Measurements from ENCODE around the gene VAPB.

VAPB gene

GRCh38 chr20:58466095-58466708 is 77.2 kb downstream of the VAPB start:
- no peak for DNase-seq

DNA sequence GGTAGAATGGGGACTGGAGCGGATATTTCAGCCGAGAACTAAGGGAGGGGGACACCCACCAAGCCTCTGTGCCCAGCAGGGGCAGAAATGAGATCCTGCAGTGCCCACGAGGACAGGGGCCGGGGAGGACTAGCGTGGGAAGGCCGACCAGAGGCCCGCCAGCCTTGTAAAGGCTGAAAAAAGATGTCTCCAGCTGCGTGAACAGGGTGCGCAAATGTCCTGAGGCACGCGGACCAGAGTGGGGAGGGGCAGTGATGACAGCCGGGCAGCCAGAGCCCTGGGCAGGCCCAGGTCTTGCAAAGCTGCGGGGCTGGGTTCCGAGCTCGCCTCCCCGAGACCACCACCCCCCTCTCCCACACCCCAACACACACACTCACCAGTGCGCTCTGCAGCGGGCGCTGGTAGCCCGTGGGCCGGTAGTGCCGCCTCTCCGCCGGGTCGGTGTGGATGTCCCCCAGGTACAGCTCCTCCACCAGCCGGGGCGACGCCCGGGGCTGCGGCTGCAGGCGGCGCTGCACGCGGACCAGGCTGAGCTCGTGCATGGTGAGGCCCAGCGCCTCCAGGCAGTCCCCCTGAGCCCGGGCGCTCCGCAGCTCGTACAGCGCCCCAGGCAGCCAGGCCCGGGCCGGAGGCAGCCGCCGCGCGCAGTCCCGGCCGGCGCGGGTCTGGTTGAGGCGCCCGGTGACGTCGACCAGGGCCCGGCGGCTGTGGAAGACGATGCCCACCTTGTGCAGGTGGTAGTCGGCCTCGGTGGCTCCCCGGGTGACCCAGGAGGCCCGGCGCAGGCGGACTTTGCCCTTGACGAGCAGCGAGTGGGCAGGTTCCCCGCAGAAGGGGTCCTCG is 77.9 kb downstream of the VAPB start:
- no peak for DNase-seq

DNA sequence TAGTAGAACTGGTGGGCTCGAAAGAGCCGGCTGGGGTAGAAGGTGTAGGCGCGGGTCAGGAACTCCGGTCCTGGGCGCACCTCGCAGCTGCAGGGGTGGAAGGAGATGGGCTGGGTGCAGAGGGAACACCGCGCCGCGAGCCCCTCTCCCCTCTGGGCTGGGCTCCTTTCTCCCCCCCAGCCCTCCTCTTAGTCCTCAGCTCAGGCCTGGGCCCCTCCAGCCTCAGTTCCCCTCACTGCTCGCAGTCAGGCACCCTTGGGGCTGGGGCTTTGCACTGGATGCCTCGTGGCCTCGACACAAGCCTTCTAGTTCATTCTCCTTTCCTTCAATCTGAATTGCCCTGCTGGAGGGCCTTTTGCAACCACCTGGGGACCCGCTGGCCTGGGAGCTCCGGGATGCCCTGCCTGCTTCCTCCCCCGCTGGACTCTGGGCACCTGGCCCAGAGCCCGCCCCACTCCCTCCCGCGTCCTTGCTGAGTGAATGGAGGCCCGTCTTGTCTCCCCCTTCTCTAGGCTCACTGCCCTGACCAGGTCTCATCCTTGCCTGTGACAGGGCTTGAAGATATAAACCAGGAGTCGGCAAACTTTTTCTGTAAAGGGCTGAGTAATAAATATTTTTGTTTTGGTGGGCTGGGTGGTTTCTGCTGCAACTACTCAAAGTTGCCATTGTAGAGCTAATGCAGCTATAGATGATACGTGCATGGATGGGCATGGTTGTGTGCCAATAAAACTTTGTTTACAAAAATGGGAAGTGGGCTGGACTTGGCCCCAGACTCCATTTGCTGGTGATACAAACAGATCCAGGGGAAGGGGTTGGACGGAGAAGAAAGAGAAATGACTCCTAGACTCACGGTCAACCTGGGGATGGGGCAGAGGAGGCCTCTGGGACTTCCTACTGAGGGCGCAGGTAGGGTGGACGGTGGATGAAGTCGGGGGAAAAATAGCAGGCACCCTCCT is 78.8 kb downstream of the VAPB start:
- no peak for DNase-seq

DNA sequence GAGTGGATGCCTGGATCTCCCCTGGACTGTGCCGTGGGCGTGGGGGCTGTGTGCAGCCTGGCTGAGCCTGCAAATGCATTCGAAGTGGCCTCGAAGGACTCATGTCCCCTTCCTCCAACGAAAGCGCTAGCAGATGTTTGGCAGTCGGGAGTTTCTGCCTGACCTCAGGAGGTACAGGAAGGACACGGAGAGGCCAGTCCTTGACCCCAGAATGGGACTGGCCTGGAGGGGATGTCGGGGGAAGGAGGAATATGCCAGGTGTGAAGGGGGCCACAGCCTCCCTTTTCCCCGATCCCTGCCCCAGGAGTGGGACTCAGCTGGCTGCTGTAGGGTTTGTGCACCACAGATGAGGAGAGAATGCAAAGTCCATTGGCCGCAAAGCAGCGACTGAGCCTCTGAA is 80.6 kb downstream of the VAPB start:
- DNase-seq, result no peak

- no peak for DNase-seq
Observed at GRCh38 chr20:58470336-58471192, 81.5 kb downstream of the VAPB start.

- no peak for DNase-seq
Observed at GRCh38 chr20:58471193-58472164, 82.5 kb downstream of the VAPB start.

DNA sequence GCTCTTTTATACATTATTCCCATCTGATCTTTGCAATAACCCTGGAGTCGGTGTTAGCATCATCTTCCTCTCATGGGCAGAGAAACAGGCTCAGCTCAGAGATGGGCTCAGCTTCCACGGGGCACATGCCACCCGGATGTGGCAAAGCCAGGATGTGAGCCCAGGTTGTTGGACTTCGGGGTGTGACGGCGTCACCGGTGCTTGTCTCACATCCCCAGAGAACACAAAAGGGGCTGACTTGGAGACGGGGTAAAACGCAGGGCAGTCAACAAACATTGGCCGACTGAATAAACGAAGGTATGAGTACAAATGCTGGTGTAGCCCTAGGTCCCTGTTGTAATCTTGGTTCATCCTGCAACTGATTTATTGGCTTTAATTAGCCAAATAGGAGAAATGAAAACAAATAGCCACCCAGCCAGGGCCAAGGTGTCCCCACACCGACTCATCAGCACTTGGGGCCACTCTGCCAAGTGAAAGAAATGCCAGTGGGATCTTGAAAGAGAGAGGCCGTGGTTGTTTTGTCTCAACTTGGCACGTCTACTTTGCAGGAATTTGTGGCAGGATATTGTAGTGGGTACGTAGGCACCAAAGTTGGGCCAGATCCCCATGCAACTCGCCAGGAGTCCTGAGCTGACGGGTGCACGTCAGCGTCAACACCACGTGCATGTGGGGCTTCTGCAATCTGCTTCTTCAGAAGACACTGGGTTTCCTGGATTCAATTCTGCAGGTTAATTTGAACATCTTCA is 83.4 kb downstream of the VAPB start:
- no peak for DNase-seq

DNA sequence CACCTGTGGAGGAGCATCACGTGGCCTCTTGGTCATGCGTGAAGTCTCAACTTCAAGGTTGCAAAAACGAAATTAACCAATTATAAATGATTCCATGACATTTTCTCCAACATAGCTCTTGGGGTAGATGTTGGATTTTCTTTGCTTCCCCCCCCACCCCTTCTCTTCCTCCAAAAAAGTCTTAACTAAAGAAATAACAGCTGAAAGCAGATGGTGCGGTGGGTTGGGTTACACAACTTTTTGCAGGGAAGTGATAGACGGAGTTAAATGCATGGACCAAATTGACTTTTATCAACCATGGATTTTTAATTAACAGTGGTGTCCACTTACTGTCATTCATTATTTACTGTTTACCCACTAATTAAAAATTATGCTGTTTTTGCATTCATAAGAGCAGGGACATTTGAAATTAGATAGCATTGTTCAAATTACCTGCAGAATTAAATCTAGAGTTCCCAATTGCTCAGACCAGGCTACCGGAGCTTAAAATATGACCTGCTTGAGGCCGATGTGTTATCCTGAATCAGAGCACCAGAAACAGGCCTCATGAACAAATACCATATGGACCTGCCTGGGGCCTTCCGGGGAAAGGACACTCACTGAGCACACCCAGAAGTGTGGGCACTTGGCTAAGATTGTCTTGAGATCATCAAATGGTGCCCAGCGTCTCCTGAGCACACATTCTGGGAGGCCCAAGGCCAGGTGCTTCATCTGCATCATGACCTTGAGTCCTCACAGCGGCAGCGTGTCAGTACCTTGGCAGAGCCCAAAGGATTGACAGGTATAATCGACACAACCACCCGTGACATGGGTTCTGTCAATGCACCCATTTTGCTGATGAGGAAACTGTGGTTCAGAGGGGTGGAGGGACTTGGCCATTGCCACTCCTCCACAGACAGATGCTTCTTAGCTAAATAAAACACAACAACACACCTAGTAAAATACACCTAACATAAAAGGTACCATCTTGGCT is 84.7 kb downstream of the VAPB start:
- DNase-seq, result no peak

DNA sequence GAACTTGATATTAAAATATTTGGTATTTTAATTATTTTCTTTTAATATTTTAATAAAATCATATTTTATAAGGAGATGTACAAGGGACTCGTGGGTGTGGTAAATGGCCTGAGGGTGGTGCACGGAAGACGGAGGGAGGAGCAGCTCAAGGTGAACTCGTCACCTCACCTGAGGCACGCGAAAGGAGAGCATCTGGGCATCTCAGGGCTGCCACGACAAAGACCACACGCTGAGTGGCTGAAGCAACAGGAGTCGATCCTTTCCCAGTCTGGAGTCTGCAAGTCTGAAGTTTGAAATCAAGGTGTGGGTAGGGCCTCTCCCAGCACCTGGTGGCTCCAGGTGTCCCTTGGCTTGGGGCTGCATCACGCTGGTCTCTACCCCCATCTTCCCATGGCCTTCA is 86.4 kb downstream of the VAPB start:
- no peak for DNase-seq

DNA sequence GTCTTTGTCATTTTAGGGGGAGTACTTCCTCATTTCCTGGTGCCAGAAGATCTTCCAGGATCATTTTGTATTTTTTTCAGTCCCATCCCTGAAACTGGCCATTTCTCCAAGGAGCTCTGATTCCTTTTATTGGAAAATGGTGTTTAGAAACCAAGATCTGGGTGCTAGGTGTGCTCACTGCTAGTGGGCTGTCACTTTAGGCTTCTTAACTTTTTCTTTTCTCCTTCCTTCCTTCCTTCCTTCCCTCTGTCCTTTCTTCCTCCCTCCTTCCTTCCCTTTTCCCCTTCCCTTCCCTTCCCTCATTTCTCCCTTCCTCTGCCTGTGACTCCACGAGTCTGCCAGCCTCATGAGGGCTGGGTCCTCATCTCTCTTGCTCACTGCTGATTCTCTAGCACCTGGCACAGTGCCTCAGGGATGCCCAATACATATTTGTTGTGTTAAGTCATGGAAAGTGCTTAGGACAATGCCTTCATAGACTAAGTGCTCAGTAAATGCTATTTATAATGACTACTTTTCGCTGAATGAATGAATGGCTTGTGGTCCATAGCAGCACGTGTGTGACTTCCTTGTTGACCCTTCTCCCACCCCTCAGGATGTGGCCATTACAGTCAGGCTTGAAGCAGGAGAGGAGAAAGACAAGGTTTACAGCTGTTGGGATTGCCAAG is 89.2 kb downstream of the VAPB start:
- no peak for DNase-seq

DNA sequence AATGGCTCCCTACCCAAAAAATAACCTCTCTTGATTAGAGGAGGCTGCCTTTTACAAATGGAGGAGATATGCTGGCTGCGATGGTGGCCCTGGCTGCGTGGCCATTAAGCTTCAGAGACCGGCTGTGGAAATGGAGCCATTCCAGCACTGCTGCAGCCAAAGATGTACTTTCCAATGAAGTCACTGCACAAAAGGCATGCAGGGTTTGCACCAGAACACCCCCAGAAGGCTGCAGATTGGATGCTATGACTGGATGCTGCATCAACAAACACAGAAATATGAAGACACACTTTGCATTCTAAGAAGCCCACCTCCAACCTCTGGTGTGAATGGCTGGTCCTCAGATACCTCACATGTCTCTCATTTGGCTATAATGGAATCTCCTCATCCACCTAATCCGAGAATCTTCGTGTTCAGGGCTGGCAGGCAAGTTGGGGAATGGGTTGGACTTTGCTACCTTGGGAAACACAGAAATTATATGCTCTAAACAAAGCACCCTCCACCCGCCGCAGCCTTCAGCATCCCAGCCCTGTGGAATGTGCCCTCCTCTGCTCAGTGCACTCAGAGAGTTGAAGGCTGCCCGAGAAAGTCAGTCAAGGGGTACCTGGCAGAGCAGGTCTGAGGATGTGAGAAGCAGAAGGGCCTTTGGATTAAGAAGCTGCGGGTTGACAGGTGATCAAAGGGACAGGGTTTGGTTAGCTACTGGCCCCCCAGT is 90.9 kb downstream of the VAPB start:
- no peak for DNase-seq

DNA sequence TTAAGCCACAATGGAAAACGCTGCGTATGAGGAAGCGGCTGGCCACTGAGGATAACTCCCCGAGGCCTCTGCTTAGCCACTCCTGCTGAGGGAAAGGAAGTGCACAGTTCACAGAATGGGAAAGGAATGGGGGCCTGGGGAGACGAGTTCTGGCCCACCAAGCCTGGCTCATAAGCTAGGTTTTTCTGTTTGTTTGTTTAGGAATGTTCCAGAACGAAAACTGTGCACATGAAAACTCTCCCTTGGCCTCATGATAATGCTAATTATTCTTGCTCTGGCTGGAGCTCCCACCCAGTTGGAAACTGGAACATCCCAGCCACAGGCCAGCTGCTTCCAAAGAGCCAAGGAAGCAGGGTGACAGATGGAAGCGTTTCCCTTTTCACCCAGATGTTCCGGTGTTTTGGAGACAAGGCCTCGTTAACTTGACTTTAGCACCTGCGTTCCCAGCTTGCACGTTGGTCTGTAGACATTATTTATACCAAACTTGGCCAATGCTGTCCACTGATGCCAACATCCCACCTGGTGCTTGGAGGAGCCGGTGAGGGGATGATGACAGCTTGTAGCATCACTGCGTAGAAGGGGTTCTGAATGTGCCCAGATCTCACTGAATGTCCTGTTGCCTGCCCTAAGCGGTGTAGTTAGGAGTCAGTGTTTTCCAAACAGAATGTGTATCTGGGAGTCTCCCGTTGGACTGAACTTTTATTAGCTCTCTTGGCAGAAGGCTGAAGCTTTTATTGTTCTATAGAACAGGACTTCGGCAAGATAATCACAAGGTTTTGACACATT is 91.7 kb downstream of the VAPB start:
- DNase-seq, result no peak

DNA sequence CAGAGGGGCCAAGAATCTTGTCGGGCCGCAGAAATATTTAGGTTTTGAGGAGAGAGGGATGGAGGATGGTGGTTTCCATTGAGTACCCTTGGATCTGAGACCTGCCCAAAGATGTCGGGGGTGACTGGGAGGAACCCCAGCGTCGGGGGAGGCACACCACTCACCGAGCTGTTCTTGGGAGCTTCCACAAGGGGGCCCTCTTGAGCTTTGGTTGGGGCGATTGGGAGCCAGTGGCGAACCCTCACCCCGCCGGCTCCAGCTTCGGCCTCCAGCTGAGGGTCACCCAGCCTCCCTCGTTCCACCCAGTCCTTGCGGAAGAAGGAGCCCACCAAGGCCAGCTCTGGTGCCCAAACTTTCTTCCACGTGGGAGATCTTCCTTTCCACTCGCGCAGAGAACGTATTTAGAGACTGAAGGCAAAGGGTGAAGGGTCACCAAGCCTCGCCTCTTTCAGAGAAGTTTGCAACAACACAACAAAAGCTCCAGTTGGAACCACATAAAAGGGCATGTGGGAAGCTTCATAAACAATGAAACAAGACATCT is 92.5 kb downstream of the VAPB start:
- DNase-seq, result peak; percentile 8 to 13

GRCh38 chr20:58482416-58482815 is 93.4 kb downstream of the VAPB start:
- no peak for DNase-seq

DNA sequence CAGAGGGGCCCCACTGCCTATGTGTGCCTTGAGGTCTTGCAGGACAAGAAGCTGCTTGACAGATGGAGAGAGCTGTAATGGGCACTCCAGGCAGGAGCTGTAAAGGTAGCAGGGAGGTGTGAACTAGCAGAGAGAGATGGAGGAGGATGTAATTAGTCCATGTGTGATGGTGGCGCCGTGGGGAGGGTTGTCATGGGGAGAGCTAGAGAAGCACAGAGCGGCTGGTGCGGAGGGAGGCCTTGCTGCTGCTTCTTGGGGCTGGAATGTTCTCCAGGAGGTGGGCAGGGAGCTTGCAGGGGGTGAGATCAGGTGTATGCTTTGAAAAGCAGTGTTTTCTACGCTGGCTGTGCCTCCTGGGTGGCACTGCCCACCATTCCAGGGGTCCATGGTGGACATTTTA is 94.0 kb downstream of the VAPB start:
- DNase-seq, result no peak

- no peak for DNase-seq
Observed at GRCh38 chr20:58483470-58483869, 94.4 kb downstream of the VAPB start.

- DNase-seq, result no peak
Observed at GRCh38 chr20:58485393-58485792, 96.4 kb downstream of the VAPB start.
